Fibroblast of the aortic adventitia (primary cell): ENCODE data around the gene AARS1. TPM values are rescaled to one million over a fixed set of nuclear protein-coding genes. Genes with fewer than 3 reads are reported as not detected.
"Not testable (repeated sequence)": the region's sequence is repeated elsewhere in the genome, so short reads cannot be mapped to it uniquely, and the experiment has no call there.

Source experiments
- DNase-seq: peaks from one replicate; pipeline ENCODE4 v3.0.0-alpha.2; 2010; ENCODE audit warnings: low read depth
- H3K4me3 ChIP-seq: 2 replicates; pipeline ENCODE4 v1.5.1; 2011; ENCODE audit warnings: low read depth, mild to moderate bottlenecking, control low read depth, low read length, moderate library complexity
- CTCF ChIP-seq: IDR thresholded peaks from 2 replicates; pipeline ENCODE4 v1.5.1; 2011; ENCODE audit warnings: mild to moderate bottlenecking, low read length, control low read depth, inconsistent platforms; ENCODE audit not compliant: insufficient read depth
- total RNA-seq: library from RNA; depleted of rRNA; stranded (reverse); fragments of >200 nt; gene quantifications from 2 replicates; pipeline ENCODE4 v1.2.3, GENCODE V29; 2012; ENCODE audit warnings: low replicate concordance

The AARS1 gene
- total RNA-seq, 1 donor = 167 TPM

- TF ChIP-seq CTCF = no peak
- H3K4me3 ChIP-seq = no peak overlapping the region
- no peak for DNase-seq
These were observed 19.8 kb downstream of the AARS1 start for GRCh38 chr16:70269471-70269870.

- not testable (repeated sequence) for DNase-seq, H3K4me3 ChIP-seq
These were observed 21.4 kb downstream of the AARS1 start for GRCh38 chr16:70267922-70268321.

GRCh38 chr16:70267516-70267915, 21.8 kb downstream of the AARS1 start:
- DNase-seq = peak; percentile 50
- H3K4me3 ChIP-seq = no peak overlapping the region
- peak; percentile 63 for TF ChIP-seq CTCF

GRCh38 chr16:70259903-70260302, 29.4 kb downstream of the AARS1 start:
- H3K4me3 ChIP-seq, DNase-seq: not testable (repeated sequence)

GRCh38 chr16:70258946-70259345, 30.4 kb downstream of the AARS1 start:
- DNase-seq = no peak
- no peak overlapping the region for H3K4me3 ChIP-seq
- TF ChIP-seq CTCF = no peak

- no peak for TF ChIP-seq CTCF
- no peak overlapping the region for H3K4me3 ChIP-seq
- no peak for DNase-seq
These were observed 31.2 kb downstream of the AARS1 start for GRCh38 chr16:70258065-70258464.

- no peak overlapping the region for H3K4me3 ChIP-seq
- no peak for TF ChIP-seq CTCF
- DNase-seq = peak; percentile 92
These were observed 31.9 kb downstream of the AARS1 start for GRCh38 chr16:70257391-70257790.

- no peak overlapping the region for H3K4me3 ChIP-seq
- TF ChIP-seq CTCF = no peak
- DNase-seq = no peak
These were observed 33.7 kb downstream of the AARS1 start for GRCh38 chr16:70255574-70255973.
